Left ventricle myocardium inferior (tissue), 1 donor: ENCODE measurements around the gene SOCS2. TPM values are rescaled to one million over a fixed set of nuclear protein-coding genes. Genes with fewer than 3 reads are reported as not detected.
A peak's percentile ranks its signal among the peaks of the same experiment; 100 is the strongest.

ENCODE experiments used
- DNase-seq: peaks from one replicate; pipeline ENCODE4 v3.0.0-alpha.2; 2020
- H3K27ac ChIP-seq: fragments of 200-600 bp; replicated peaks from 2 replicates; pipeline ENCODE4 v1.8.0; 2021
- H3K27me3 ChIP-seq: fragments of 200-600 bp; 2 replicates; pipeline ENCODE4 v1.8.0; 2021; ENCODE audit warnings: low read depth
- H3K36me3 ChIP-seq: fragments of 200-600 bp; 2 replicates; pipeline ENCODE4 v1.8.0; 2021
- H3K4me1 ChIP-seq: fragments of 200-600 bp; 2 replicates; pipeline ENCODE4 v1.8.0; 2021
- H3K4me3 ChIP-seq: fragments of 200-600 bp; 2 replicates; pipeline ENCODE4 v1.8.0; 2021; ENCODE audit warnings: mild to moderate bottlenecking, moderate library complexity
- H3K9me3 ChIP-seq: fragments of 200-600 bp; replicated peaks from 2 replicates; pipeline ENCODE4 v1.8.0; 2021
- CTCF ChIP-seq: fragments of 200-600 bp; IDR thresholded peaks from 2 replicates; pipeline ENCODE4 v1.8.0; 2021; ENCODE audit warnings: antibody characterized with exemption, mild to moderate bottlenecking, borderline replicate concordance
- intact Hi-C: fragments of 100-400 bp; cut with micrococcal nuclease; formaldehyde crosslinking; loops from one replicate; pipeline ENCODE4 v1.11.0; 2022
- total RNA-seq: library from RNA; stranded (reverse); fragmentation: NEBNext Ultra II Directional; extraction: Animal tissue kit (Norgen Biotek cat#: 25700); gene quantifications from one replicate; pipeline ENCODE4 v1.2.1, GENCODE V29; 2021
- donor health status: DM: no; HTN: yes; CAD: no; lungs with severe emphysema.

Gene SOCS2
- total RNA-seq, 1 donor from 2014 or later, result 16.6 TPM

GRCh38 chr12:93597608-93598007 is 25.1 kb downstream of the SOCS2 start:
- H3K9me3 ChIP-seq, result no peaks in the 10 kb centered on the region
- no peaks in the 10 kb centered on the region for H3K36me3 ChIP-seq
- H3K4me1 ChIP-seq, result peaks cover 35% of the 10 kb centered on the region
- no peak for TF ChIP-seq CTCF
- peak overlapping the region; percentile 51 for H3K27ac ChIP-seq
- no peak overlapping the region for H3K4me3 ChIP-seq
- no peaks in the 10 kb centered on the region for H3K27me3 ChIP-seq
- intact Hi-C loops, result no loop called here
- no peak for DNase-seq

GRCh38 chr12:93599192-93599591 is 26.7 kb downstream of the SOCS2 start:
- H3K4me1 ChIP-seq, result peaks cover 45% of the 10 kb centered on the region
- intact Hi-C loops, result no loop called here
- no peaks in the 10 kb centered on the region for H3K9me3 ChIP-seq
- no peak for DNase-seq
- TF ChIP-seq CTCF, result no peak
- no peak overlapping the region for H3K27ac ChIP-seq
- no peak overlapping the region for H3K4me3 ChIP-seq
- H3K27me3 ChIP-seq, result no peaks in the 10 kb centered on the region
- H3K36me3 ChIP-seq, result no peaks in the 10 kb centered on the region

DNA sequence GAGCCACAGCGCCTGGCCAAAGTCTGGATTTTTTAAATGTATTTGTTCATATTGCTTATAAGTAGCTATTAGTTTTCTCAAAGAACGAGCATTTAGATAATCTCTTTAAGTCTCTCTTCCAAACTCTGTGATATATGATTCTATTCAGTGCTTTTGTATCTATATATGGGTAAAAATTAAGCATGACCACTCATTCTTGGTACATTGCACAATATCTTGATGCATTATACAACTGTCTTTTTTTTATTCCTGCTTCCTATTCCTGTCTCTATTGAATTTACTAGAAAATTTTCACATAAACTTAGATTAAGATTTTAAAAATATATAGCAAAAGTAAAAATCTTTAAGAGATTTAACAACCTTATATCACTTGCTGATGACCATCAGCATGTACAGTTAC is 29.1 kb downstream of the SOCS2 start:
- Histone ChIP-seq H3K27ac (no peak overlapping the region), H3K9me3 (no peaks in the 10 kb centered on the region), H3K36me3 (no peaks in the 10 kb centered on the region), H3K27me3 (no peaks in the 10 kb centered on the region), H3K4me3 (no peak overlapping the region), H3K4me1 (peaks cover 37% of the 10 kb centered on the region)
- no peak for DNase-seq
- TF ChIP-seq CTCF, result no peak
- intact Hi-C loops, result no loop called here

DNA sequence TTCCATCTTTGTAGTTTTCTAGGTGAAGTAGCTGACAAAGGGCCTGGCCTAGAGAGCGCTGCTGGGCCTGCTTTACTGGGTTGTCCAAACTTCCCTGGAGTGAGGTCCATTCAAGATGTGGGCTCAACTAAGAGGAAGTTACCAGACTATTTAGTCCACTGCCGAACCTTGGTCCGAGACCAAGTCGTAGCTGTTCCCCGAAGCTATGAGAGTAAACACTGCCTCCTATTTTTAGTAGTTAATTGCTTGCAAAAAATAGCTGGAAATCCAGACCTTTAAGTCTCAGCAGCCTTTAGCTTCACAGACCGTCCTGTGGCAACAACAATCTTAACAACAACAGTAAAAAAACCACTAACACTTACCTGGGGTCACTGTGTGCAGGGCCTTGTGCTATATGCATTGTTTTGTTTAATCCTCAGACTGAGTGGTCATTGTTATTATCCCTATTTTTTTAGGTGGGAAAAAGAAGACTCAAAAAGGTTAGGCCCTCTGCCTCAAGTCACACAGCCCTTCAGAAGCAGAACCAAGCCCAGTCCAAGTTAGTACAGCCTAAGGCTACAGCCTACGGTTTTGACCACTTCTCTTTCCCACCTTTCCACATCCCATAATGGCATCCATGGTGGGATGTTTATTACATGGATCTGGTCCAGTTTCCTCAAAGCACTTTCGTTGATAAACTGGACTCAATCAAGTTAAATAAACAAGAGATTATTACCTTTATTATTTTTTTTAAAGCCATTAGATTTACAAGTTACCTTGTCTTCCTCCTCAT is 30.6 kb downstream of the SOCS2 start:
- intact Hi-C loops, result no loop called here
- Histone ChIP-seq H3K27me3 (no peaks in the 10 kb centered on the region), H3K36me3 (no peaks in the 10 kb centered on the region), H3K9me3 (no peaks in the 10 kb centered on the region), H3K4me3 (no peak overlapping the region), H3K4me1 (peaks cover 22% of the 10 kb centered on the region), H3K27ac (peak overlapping the region; percentile 57)
- TF ChIP-seq CTCF, result no peak
- DNase-seq, result no peak

GRCh38 chr12:93603762-93604161 is 31.3 kb downstream of the SOCS2 start:
- no peaks in the 10 kb centered on the region for H3K36me3 ChIP-seq
- H3K27ac ChIP-seq, result peak overlapping the region; percentile 57
- no peaks in the 10 kb centered on the region for H3K27me3 ChIP-seq
- H3K4me1 ChIP-seq, result peaks cover 20% of the 10 kb centered on the region
- H3K4me3 ChIP-seq, result no peak overlapping the region
- peak; percentile 24 for TF ChIP-seq CTCF
- intact Hi-C loops, result no loop called here
- no peaks in the 10 kb centered on the region for H3K9me3 ChIP-seq
- DNase-seq, result no peak
